ENCODE measurements around the gene SPATA21.
"Not testable (repeated sequence)": the region's sequence is repeated elsewhere in the genome, so short reads cannot be mapped to it uniquely, and the experiment has no call there.

Gene SPATA21

GRCh38 chr1:16436946-16437474, at the start of gene SPATA21:
Gene SPATA21 (minus strand): TSS chr1:16437424. CDS start chr1:16431371, 6,053 bp downstream.
- no peak for DNase-seq

- not testable (repeated sequence) for DNase-seq
Measured at GRCh38 chr1:16487011-16487410, 49.8 kb upstream of the SPATA21 start.

- DNase-seq, result not testable (repeated sequence)
Measured at GRCh38 chr1:16486316-16486715, 49.1 kb upstream of the SPATA21 start.

- DNase-seq, result no peak
Measured at GRCh38 chr1:16484931-16485330, 47.7 kb upstream of the SPATA21 start.

GRCh38 chr1:16484501-16484835, 47.2 kb upstream of the SPATA21 start:
- DNase-seq, result no peak

GRCh38 chr1:16483639-16484500, 46.6 kb upstream of the SPATA21 start:
- not testable (repeated sequence) for DNase-seq

- not testable (repeated sequence) for DNase-seq
Measured at GRCh38 chr1:16483146-16483545, 45.9 kb upstream of the SPATA21 start.

- DNase-seq, result no peak
Measured at GRCh38 chr1:16478091-16478490, 40.9 kb upstream of the SPATA21 start.

- not testable (repeated sequence) for DNase-seq
Measured at GRCh38 chr1:16475771-16476770, 38.8 kb upstream of the SPATA21 start.

- DNase-seq, result not testable (repeated sequence)
Measured at GRCh38 chr1:16474891-16475290, 37.7 kb upstream of the SPATA21 start.

- DNase-seq, result no peak
Measured at GRCh38 chr1:16474166-16474800, 37.1 kb upstream of the SPATA21 start.

GRCh38 chr1:16468558-16468957, 31.3 kb upstream of the SPATA21 start:
- DNase-seq, result no peak

- DNase-seq, result no peak
Measured at GRCh38 chr1:16464917-16465625, 27.8 kb upstream of the SPATA21 start.

- no peak for DNase-seq
Measured at GRCh38 chr1:16462773-16463330, 25.6 kb upstream of the SPATA21 start.

- DNase-seq, result no peak
Measured at GRCh38 chr1:16461681-16462080, 24.5 kb upstream of the SPATA21 start.

GRCh38 chr1:16459352-16459925, 22.2 kb upstream of the SPATA21 start:
- no peak for DNase-seq

- no peak for DNase-seq
Measured at GRCh38 chr1:16458831-16459230, 21.6 kb upstream of the SPATA21 start.

- not testable (repeated sequence) for DNase-seq
Measured at GRCh38 chr1:16456151-16456550, 18.9 kb upstream of the SPATA21 start.

- not testable (repeated sequence) for DNase-seq
Measured at GRCh38 chr1:16454909-16455308, 17.7 kb upstream of the SPATA21 start.

- no peak for DNase-seq
Measured at GRCh38 chr1:16451841-16452528, 14.8 kb upstream of the SPATA21 start.
